HG02852 (cell line): ENCODE measurements around the gene ITGB6.
"Not testable (repeated sequence)": the region's sequence is repeated elsewhere in the genome, so short reads cannot be mapped to it uniquely, and the experiment has no call there.

Experiments
- ATAC-seq: cut with Tn5 transposase; IDR thresholded peaks from one replicate; pipeline ENCODE4 v1.9.1; 2021; ENCODE audit warnings: mild to moderate bottlenecking, moderate library complexity; ENCODE audit not compliant: unreplicated experiment

The ITGB6 gene

DNA sequence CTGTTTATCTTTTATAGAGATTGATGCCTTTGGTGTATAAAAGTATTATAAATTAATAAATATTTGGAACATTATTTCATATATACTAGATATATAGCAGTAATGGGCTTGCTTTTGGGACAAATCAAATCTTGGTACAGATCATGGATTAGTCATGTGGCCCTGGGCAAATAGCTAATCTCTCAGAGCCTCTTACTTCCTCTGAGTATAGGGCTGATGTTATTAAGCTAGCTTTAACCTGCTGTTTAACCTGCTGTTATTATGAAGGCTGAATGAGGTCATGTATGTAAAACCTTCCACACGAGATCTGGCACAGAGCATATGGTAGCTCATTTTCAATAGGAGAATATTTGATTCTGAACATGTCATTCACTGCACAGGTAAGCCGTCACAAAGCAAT is 5.7 kb downstream of the ITGB6 start:
- ATAC-seq = no peak

DNA sequence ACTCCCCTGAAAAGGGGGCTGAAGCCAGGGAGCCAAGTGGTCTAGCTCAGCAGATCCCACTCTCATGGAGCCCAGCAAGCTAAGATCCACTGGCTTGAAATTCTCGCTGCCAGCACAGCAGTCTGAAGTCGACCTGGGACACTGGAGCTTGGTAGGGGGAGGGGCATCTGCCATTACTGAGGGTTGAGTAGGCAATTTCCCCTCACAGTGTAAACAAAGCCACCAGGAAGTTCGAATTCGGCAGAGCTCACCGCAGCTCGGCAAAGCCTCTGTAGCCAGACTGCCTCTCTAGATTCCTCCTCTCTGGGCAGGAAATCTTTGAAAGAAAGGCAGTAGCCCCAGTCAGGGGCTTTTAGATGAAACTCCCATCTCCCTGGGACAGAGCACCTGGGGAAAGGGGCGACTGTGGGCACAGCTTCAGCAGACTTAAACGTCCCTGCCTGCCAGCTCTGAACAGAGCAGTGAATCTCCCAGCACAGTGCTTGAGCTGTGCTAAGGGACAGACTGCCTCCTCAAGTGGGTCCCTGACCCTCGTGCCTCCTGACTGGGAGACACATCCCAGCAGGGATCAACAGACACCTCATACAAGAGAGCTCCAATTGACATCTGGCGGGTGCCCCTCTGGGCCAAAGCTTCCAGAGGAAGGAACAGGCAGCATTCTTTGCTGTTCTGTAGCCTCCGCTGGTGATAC is 18.8 kb downstream of the ITGB6 start:
- ATAC-seq = not testable (repeated sequence)

DNA sequence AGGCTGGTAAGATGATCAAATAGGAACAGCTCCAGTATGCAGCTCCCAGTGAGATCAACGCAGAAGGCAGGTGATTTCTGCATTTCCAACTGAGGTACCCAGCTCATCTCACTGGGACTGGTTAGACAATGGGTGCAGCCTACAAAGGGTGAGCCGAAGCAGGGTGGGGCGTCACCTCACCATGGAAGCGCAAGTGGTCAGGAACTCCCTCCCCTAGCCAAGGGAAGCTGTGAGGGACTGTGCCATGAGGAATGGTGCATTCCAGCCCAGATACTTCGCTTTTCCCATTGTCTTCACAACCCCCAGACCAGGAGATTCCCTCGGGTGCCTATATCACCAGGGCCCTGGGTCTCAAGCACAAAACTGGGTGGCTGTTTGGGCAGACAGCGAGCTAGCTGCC is 19.4 kb downstream of the ITGB6 start:
- ATAC-seq = not testable (repeated sequence)

DNA sequence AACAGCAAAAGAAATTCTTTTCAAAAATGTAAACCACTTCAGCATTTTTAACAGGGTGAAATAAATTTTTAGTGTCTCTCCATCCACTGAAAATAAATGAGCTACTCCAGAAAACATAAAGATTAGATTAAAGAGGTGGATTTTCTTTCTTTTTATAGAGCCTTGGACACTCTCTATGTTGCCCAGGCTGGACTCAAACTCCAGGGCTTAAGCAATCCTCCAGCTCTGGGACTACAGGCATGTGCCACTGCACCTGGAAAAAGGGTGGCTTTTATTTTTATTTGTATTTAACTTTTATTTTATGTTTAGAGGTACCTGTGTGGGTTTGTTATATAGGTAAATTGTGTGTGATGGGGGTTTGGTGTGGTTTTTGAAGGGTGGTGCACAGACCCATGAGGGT is 19.9 kb downstream of the ITGB6 start:
- no peak for ATAC-seq

DNA sequence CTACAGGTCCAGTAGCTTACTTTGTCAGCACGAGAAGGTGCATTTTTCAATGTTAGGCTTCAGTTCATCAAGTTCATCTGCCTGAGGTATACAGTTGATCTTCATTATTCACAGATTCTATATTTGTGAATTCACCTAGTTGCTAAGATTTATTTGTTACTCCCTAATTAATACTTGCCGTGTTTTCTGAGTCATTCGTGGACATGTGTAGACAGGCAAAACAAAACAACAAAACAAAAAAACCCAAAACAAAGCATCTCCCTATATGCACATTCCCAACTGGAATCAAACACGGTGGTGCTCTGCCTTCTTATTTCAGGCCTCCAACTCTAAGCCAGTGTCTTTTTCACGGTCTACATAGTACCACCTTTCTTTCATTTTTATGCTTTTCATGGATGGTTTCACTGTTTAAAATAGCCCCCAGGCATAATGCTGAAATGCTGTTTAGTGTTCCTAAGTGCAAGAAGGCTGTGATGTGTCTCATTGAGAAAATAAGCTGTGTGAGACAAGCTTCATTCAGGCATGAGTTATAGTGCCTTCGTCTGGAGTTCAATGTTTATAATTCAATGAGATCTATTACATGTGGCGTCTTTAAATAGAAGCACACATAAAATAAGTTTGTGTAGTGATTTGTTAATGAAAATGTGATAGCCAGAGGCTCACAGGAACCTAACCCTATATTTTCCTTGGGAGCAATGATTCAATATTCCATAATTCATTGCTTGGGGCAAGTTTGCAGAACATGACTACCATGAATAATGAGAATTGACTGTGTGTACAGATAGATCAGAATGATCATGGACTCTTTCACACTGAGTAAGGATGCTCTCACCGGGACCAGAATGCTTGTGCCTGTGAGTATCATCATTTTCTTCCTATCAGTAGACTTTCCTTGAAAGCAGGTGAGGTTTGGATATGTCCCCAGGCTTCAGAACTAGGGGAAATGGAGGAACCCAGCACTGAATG is 24.6 kb downstream of the ITGB6 start:
- ATAC-seq = no peak

DNA sequence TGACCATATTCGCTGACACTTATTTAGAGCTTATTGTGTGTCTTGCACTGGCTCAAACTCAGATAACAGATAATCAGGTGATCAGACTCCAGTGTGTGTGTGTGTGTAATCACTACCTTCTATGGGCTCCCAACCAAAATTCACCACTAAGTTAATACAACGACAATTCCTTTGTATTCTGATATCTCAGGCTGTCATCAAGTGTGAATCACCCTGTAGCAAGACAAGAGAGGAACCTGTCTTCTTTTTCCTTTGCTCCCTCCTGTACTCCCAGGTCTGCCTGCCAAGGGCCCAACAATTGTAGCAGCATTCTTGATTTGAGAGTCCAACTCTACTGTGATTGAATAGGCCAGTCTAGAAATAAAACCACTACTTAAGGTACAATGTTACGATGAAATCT is 25.8 kb downstream of the ITGB6 start:
- ATAC-seq = no peak

DNA sequence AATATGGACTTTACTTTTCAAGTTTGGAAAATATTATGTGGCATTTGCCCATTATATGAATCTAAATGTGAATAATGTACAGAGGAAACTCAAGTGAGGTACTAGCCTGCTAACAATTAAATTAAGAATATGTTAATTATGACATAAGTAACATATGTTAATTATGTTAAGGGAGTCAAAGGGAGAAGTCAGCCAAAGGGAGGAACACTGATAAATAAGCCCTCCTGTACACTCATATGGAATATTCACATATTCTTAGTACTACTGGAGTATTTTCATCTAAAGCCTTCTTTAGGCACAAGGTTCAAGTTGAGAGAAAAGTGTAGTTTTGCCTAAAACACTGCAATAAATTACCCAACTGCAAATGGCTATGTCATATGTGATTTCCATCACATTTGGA is 30.1 kb downstream of the ITGB6 start:
- ATAC-seq = no peak

DNA sequence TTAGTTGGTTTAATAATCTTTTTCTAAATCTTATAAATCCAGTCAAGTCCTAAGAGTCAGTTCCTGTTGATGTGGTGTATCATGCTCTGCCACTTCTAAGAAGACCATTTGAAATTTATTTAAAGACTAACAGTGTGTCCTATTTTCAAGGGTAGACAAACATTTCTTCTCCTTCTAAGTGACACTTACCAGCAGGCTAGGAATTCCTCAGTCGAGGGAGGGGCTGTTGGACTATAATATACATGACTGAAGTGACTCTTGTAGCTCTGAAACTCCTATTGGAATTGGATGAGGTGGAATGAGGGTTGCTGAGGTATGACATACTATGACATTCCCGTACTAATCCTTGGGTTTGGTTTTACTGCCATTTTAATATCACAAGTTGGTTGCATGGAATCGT is 30.6 kb downstream of the ITGB6 start:
- no peak for ATAC-seq

DNA sequence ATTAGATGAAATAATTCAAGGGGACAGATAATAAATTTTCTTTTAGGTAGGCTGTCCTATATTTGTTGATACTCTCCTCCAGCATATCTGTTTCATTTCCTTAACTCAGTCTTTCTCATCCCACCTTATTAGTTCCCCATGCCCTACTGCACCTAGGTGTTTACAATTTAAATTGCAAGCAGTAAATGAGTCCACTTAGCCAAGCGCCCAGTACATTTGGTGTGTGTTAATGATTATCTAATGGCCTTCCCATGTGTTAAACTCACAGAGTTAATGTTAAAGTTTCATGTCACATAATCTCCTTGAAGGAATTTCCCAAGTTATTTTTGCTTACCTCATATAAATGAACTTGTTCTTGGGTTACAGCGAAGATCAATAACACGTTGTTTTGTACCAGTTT is 31.2 kb downstream of the ITGB6 start:
- ATAC-seq = no peak

DNA sequence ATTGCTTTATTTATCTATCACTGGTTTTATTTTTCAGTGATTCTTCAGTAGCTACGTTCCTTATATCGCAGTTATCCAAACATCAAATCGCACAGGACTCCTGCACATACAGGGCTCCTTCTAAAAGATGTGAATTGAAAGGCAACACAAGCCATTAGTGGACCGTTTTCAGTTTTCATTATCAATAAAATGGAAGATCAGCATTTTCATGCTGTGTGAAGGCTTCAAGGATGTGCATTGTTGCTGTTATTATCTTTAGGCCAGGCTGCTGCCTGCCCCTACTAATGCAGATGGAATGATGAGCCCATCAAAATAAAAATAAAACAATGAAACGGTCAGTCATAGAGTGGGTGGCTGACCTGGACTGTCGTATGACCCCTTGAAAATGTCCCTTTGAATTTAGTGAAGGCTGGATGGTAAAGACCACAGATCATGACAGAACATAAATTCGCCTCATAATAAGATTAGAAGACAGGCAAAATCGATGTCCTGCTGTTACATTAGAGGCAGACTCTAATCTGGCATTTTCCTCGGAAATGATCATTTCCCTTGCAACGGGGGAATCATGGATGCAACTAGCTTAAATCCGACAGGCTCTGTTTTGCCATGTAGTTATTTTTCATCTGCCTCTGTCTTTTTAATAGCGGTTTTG is 32.9 kb downstream of the ITGB6 start:
- no peak for ATAC-seq

DNA sequence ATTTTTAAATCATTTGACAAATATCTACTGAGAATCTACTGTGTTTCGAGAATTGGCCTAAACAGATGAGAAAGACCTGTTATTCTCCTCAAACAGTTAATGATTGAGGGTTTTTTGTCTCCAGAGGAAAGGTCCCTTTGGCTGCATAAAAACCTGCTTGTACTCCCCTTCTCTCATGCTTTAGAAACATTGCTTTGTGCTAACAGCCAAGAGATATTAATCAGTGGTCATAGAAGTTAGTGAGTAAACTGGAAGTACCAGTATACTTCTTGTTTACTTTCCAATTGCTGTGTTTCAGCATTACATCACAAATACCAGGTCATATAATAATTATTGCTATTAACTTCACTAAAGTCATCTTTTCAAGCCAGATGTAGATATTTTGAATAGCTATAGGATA is 34.1 kb downstream of the ITGB6 start:
- ATAC-seq = no peak

DNA sequence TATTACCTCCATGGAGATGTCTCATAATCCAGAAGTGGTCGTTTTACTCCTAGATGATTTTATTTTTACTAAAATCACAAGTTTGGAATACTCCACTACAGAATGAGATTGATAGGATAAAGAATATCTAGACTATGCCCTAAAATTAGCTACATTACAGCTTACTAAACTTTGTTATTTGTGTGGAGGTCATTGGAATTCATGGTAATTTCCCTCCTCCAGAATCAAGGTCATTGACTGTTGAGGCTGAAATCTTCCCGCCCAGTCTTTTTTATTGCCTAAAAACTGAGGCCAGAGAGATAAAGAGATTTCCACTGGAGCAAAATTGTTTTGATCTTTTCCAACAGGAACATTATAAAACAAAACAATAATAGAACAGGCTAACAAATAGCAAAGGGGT is 35.0 kb downstream of the ITGB6 start:
- ATAC-seq = no peak

DNA sequence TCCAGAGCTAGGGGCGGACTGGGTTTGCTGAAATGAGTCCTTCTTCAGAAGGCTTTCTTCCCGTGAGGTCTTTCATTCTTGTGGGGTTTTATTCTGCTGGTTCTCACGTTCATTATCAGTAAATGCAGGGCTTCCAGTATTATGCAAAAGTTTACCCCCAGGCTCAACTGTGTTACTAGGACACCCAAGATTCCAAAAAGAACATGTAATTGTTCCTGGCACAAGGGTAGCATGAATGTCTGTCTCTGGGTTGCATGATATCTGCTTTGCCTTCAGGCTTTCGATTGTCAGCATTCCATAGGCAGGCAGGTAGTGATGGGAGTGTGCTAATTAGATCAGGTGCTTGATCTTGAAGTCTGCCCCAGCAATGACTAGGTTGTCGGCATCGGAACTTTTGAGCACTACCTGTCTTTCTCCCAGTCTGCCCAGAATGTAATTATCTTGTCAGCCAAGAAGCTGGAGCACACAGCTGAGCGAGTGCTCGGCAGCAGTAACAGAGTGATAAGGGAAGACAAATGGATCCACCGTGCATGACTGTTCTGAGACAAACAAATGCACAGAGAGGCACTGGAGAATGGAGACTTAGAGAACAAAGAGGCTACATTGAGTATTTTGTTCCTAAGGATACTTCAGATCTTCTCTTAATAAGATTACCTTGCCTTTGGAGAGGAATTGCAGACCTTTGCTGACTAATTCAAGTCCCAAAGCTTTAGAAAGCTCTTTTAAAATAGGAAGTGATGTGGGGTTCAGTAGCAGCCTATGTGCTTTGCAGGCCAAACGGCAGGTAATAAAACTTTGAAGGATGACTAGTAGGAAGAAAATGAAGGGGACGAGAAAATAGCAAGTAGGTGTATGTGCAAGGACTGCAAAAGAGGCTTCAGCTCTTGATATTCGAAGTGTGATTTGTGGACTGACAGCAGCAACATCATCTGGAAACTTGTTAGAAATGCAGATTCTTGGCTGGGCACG is 41.9 kb downstream of the ITGB6 start:
- no peak for ATAC-seq

DNA sequence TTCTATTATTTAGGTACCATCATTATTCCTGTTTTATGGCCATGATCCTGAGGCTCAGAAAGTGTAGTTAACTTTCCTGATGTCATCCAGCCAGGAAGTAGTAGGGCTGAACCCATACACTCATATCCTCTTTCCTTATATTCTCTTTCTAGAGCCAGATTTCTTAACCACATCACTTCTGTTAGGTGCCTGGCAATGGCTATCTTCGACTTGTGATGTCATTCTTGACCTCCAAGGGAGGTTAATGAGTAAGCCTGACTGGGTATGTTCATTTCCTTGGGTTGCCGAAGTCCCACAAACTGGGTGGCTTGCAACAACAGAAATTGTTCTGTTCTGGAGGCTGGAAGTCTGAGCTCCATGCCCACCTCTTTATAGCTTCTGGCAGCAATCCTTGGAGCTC is 43.4 kb downstream of the ITGB6 start:
- ATAC-seq = no peak

DNA sequence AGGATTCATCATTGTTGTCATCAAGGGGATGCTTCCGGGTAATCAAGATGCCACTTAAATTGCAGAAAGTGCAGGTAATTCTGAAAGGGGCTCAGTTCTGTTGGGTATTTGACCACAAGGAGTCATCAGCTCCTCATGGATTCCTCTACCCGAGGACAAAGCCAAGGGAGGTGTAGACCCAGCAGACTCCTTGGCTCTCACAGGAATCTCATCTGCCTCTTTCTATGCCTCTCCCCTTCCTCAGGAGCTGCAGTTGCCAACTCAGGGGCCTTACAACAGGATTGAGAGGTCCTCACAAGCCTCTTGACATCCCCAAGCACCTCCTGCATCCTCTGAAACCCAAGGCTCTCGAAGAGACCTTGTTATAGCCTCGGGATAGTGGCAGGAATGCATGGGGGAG is 44.0 kb downstream of the ITGB6 start:
- no peak for ATAC-seq

DNA sequence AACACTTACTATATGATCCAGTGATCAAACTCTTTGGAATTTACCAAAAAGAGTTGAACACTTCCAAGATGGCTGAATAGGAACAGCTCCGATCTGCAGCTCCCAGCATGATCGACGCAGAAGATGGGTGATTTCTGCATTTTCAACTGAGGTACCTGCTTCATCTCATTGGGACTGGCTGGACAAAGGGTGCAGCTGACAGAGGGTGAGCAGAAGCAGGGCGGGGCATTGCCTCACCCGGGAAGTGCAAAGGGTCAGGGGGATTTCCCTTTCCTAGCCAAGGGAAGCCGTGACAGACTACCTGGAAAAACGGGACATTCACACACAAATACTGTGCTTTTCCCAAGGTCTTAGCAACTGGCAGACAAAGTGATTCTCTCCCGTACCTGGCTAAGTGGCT is 51.7 kb downstream of the ITGB6 start:
- ATAC-seq = not testable (repeated sequence)

DNA sequence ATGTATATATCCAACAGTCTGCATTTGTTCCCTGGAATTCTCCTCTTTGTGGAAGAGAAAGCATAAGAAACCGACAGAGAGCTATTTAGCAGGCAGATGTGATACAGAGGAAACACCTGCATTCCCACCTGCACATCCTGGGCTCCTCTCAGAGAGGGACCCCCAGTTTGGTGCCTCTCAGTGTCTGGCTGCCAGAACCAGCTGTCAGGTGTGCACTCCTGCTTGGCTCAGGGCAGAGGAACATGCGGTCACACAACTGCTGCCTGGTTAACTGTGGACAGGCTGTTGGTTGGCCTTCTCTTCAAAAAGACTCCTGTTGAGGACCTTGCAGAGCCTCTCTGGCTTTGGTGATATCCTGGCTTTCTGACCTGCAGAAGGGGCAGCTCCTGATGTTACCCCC is 54.6 kb downstream of the ITGB6 start:
- ATAC-seq = no peak

DNA sequence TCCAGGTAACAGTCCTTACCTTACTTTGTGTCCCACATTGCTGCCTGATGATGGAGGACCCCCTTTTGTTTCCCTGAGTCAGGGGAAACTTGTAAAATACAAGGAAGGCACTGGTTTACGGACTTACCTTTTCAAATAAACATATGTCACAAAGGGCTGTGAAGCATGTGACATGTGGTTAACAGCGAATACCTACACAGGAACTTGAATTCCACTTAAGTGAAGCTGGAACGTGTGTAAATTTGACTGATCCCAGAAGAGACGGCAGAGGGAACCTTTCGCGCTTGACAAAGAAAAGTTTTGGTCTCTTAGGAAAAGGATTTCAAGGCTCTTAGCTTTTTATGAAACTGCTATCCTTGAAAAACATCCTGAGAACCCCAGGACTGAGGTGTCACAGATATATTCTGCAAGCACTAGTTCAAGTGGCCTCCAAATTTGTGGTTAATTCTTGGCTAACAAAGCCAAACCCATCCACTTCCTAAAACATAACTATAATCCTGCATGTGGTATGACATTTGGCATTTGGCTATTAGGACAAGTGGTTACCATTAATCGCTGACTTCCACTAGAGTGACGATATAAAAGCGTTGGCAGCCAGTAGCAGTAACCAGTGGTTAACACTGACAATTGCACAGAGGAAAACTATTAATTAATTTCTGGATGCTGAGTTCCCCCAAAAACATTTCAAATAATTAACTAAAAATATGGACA is 55.6 kb downstream of the ITGB6 start:
- ATAC-seq = no peak

DNA sequence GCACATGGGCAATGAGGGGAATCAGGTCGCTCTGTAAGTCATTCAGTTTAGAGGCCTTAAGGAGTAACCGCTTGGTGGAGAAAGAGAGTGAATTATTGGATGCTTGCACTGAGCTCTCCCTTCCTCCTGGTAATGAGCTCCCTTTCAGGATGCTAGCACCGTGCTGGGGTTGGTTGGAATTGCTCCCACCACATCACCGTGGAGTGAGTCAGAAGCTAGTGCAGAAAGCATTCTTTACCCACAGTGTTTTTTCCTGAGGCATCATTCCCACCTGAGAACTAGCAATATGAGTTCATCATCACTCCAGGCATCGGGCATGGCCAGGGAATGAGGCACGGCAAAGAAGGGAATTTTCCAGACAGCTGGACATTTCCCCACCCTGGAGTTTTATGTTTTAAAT is 57.6 kb downstream of the ITGB6 start:
- ATAC-seq = no peak

DNA sequence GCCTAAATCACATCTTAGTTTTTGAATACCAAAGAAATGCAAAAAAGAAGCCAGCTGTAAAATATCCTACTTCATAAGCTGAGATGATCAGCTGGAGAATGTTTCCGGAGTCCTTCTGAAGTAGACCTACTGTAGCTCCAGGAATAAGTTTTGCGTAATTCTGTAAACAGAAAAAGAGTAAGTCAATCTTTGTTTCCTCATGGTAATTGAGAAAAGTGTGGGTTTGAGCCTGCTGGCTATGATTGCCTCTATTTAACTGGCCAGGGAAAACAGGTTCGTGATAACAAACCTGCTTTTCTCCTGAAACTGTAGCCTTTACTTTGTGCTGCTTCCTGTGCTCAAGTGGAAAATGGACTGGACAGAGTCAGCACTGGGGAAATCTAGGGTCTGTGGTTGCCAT is 58.2 kb downstream of the ITGB6 start:
- no peak for ATAC-seq
